ENCODE results near the gene RPL29. TPM values are rescaled to one million over a fixed set of nuclear protein-coding genes. Genes with fewer than 3 reads are reported as not detected.

RPL29 gene
- total and polyA plus RNA-seq, 7 donors, result 1,247 to 2,993 (median 2,094) TPM

DNA sequence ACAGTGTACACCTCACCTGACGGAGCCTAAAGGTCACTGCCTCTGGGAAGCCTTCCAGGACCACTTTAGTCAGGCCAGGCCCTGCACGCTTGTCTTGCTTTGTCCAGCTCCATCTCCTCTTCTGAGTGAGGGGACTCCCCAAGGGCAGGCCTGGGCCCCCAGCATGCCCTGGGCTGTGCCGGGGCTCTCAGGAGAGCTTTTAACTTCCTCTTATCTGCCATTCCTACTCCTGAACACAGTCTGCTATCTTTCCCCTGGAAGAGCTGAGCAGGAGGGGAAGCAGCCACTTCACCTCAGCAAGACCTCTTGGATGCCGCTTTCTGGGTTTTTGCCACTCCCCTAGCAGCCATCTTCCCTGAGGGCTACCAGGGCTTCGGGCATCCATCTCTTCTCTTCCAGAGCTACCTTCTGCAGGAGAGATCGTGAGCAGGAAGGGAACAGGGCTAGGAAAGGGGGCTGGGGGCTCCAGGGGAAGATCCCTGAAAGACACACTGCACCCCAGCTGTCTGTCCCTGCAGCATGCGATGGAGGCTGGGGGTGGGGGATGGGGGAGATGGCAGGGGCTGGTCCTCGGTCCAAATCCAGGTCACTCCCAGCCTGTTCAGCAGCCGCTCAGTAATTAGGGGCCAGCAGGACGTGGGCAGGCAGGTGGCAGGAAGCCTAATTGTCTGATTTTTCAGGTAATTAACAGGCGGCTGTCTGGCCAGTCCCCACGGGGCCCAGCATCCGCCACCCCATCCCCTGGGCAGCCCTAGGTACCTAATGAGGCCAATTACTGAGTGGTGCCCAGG, 19.9 kb upstream of the RPL29 start:
- Histone ChIP-seq H3K4me3 (no peak overlapping the region), H3K36me3 (no peaks in the 10 kb centered on the region), H3K4me1 (peaks cover 0 to 6% (median 0%) of the 10 kb centered on the region in 4 donors), H3K27ac (no peak overlapping the region), H3K9me3 (no peaks in the 10 kb centered on the region), H3K27me3 (no peaks in the 10 kb centered on the region)
- WGBS, 2 donors, result 84 to 86% methylated on average over 13 of the region's 13 CpGs
- intact Hi-C loops (cut with DNase I), result no loop called here
- TF ChIP-seq POLR2AphosphoS5 (IDR thresholded peaks at IDR 0.05), result no peak
- no peak for TF ChIP-seq EP300 (IDR thresholded peaks at IDR 0.05)
- TF ChIP-seq POLR2A (IDR thresholded peaks at IDR 0.05), result no peak
- no peak for TF ChIP-seq CTCF (IDR thresholded peaks at IDR 0.05)
- DNase-seq, result no peak

- Histone ChIP-seq H3K4me1 (peaks cover 0 to 2% (median 0%) of the 10 kb centered on the region in 4 donors), H3K36me3 (no peaks in the 10 kb centered on the region), H3K27me3 (no peaks in the 10 kb centered on the region), H3K27ac (no peak overlapping the region), H3K9me3 (no peaks in the 10 kb centered on the region), H3K4me3 (no peak overlapping the region)
- 81 to 83% methylated on average over 8 of the region's 8 CpGs for WGBS, 2 donors
- intact Hi-C loops (cut with DNase I), result no loop called here
- no peak for DNase-seq
- TF ChIP-seq POLR2A (IDR thresholded peaks at IDR 0.05) (no peak), CTCF (IDR thresholded peaks at IDR 0.05) (peak in 1 of 4 experiments; percentile 9), POLR2AphosphoS5 (IDR thresholded peaks at IDR 0.05) (no peak), EP300 (IDR thresholded peaks at IDR 0.05) (no peak)
Observed at GRCh38 chr3:52014613-52015012, 18.9 kb upstream of the RPL29 start.

- no peak for TF ChIP-seq POLR2A (IDR thresholded peaks at IDR 0.05)
- no peak for TF ChIP-seq CTCF (IDR thresholded peaks at IDR 0.05)
- no peak for TF ChIP-seq EP300 (IDR thresholded peaks at IDR 0.05)
- no peak for TF ChIP-seq POLR2AphosphoS5 (IDR thresholded peaks at IDR 0.05)
- Histone ChIP-seq H3K36me3 (no peaks in the 10 kb centered on the region), H3K4me1 (no peaks in the 10 kb centered on the region), H3K9me3 (no peaks in the 10 kb centered on the region), H3K27me3 (no peaks in the 10 kb centered on the region), H3K27ac (no peak overlapping the region), H3K4me3 (no peak overlapping the region)
- WGBS, 2 donors, result 85 to 86% methylated on average over 6 of the region's 6 CpGs
- intact Hi-C loops (cut with DNase I), result no loop called here
- no peak for DNase-seq
Observed at GRCh38 chr3:52013802-52014598, 18.3 kb upstream of the RPL29 start.

DNA sequence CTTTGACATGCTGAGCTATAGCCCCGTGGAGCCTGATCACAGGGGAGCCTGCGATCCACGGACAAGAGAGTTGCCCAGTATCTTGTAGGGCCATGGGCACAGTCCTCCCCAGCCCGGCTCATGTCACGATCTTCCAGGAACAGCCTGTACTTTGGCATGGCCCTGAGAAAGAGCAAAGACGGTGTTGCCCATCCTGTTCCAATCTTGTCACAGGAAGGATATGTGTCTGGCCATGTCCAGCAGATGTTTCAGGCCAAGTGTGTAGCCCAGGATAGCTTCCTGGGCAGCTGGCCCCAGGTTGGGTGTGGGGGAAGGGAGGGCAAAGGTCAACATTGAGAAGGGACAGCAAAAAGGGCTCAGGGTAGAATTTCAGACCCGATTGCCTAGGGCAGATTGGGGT, 17.0 kb upstream of the RPL29 start:
- DNase-seq, result no peak
- WGBS, 2 donors, result 81 to 89% methylated on average over 7 of the region's 7 CpGs
- intact Hi-C loops (cut with DNase I), result no loop called here
- no peak for TF ChIP-seq POLR2A (IDR thresholded peaks at IDR 0.05)
- TF ChIP-seq POLR2AphosphoS5 (IDR thresholded peaks at IDR 0.05), result no peak
- no peak for TF ChIP-seq EP300 (IDR thresholded peaks at IDR 0.05)
- no peak for TF ChIP-seq CTCF (IDR thresholded peaks at IDR 0.05)
- Histone ChIP-seq H3K27ac (no peak overlapping the region), H3K9me3 (no peaks in the 10 kb centered on the region), H3K4me3 (no peak overlapping the region), H3K36me3 (no peaks in the 10 kb centered on the region), H3K27me3 (no peaks in the 10 kb centered on the region), H3K4me1 (no peaks in the 10 kb centered on the region)

Data from sigmoid colon (tissue), 7 donors.